ENCODE measurements around the gene CLEC9A. TPM values are rescaled to one million over a fixed set of nuclear protein-coding genes. Genes with fewer than 3 reads are reported as not detected.

CLEC9A gene
- total RNA-seq, 2 donors from 2014 or later, result not detected

GRCh38 chr12:9999016-9999415, 31.5 kb upstream of the CLEC9A start, which contains the start of gene CLEC1B:
Gene CLEC1B (minus strand): TSS chr12:9999121. CDS start chr12:9999100, 21 bp downstream.
- H3K27me3 Mint-ChIP-seq (ENCODE audit: insufficient read depth), result no peaks in the 10 kb centered on the region
- Histone ChIP-seq H3K9me3 (ENCODE audit: control insufficient read depth, low read length) (no peaks in the 10 kb centered on the region), H3K4me3 (ENCODE audit: low read length) (no peak within 1 kb of the TSS), H3K36me3 (ENCODE audit: control insufficient read depth, insufficient read depth, low read length) (no peaks in the 10 kb centered on the region), H3K9ac (ENCODE audit: extremely low read depth, low read length, poor library complexity, severe bottlenecking) (no peak within 1 kb of the TSS), H3K27me3 (ENCODE audit: control insufficient read depth, insufficient read depth, low read length, poor library complexity, severe bottlenecking) (no peaks in the 10 kb centered on the region), H3K27ac (ENCODE audit: low read depth, low read length) (no peak within 1 kb of the TSS), H3K4me1 (ENCODE audit: control insufficient read depth, insufficient read depth, low read length) (no peaks in the 10 kb centered on the region)
- peaks cover 5% of the 10 kb centered on the region for H3K9me3 Mint-ChIP-seq
- no peaks in the 10 kb centered on the region for H3K36me3 Mint-ChIP-seq (ENCODE audit: low read depth)
- TF ChIP-seq CTCF (conservative IDR thresholded peaks at IDR 0.05), result no peak
- H3K4me3 Mint-ChIP-seq, result no peak within 1 kb of the TSS
- DNase-seq, result no peak
- 89 to 95% methylated on average over 3 of the region's 3 CpGs for WGBS, 2 experiments (ENCODE audit: insufficient coverage in 1 of 2, insufficient read length in 1 of 2)
- H3K27ac Mint-ChIP-seq, result no peak within 1 kb of the TSS
- peaks cover 4% of the 10 kb centered on the region for H3K4me1 Mint-ChIP-seq

GRCh38 chr12:10001171-10001776, 29.2 kb upstream of the CLEC9A start:
- H3K36me3 Mint-ChIP-seq (ENCODE audit: low read depth), result no peaks in the 10 kb centered on the region
- H3K4me3 Mint-ChIP-seq, result no peak overlapping the region
- H3K27ac Mint-ChIP-seq, result no peak overlapping the region
- DNase-seq, result no peak
- no peaks in the 10 kb centered on the region for H3K27me3 Mint-ChIP-seq (ENCODE audit: insufficient read depth)
- H3K9me3 Mint-ChIP-seq, result peaks cover 5% of the 10 kb centered on the region
- peaks cover 4% of the 10 kb centered on the region for H3K4me1 Mint-ChIP-seq
- Histone ChIP-seq H3K9ac (ENCODE audit: extremely low read depth, low read length, poor library complexity, severe bottlenecking) (no peak overlapping the region), H3K36me3 (ENCODE audit: control insufficient read depth, insufficient read depth, low read length) (no peaks in the 10 kb centered on the region), H3K27ac (ENCODE audit: low read depth, low read length) (no peak overlapping the region), H3K4me1 (ENCODE audit: control insufficient read depth, insufficient read depth, low read length) (no peaks in the 10 kb centered on the region), H3K27me3 (ENCODE audit: control insufficient read depth, insufficient read depth, low read length, poor library complexity, severe bottlenecking) (no peaks in the 10 kb centered on the region), H3K4me3 (ENCODE audit: low read length) (no peak overlapping the region), H3K9me3 (ENCODE audit: control insufficient read depth, low read length) (no peaks in the 10 kb centered on the region)
- WGBS, 2 experiments (ENCODE audit: insufficient coverage in 1 of 2, insufficient read length in 1 of 2), result 88 to 95% methylated on average over 2 to 4 of the region's 4 CpGs
- no peak for TF ChIP-seq CTCF (conservative IDR thresholded peaks at IDR 0.05)

GRCh38 chr12:10012630-10013330, 17.7 kb upstream of the CLEC9A start:
- Mint-ChIP-seq H3K4me1 (peaks cover 10% of the 10 kb centered on the region), H3K27me3 (ENCODE audit: insufficient read depth) (no peaks in the 10 kb centered on the region), H3K9me3 (no peaks in the 10 kb centered on the region), H3K4me3 (no peak overlapping the region), H3K36me3 (ENCODE audit: low read depth) (no peaks in the 10 kb centered on the region), H3K27ac (no peak overlapping the region)
- Histone ChIP-seq H3K27me3 (ENCODE audit: control insufficient read depth, insufficient read depth, low read length, poor library complexity, severe bottlenecking) (no peaks in the 10 kb centered on the region), H3K27ac (ENCODE audit: low read depth, low read length) (no peak overlapping the region), H3K4me3 (ENCODE audit: low read length) (no peak overlapping the region), H3K9me3 (ENCODE audit: control insufficient read depth, low read length) (no peaks in the 10 kb centered on the region), H3K36me3 (ENCODE audit: control insufficient read depth, insufficient read depth, low read length) (no peaks in the 10 kb centered on the region), H3K9ac (ENCODE audit: extremely low read depth, low read length, poor library complexity, severe bottlenecking) (no peak overlapping the region), H3K4me1 (ENCODE audit: control insufficient read depth, insufficient read depth, low read length) (no peaks in the 10 kb centered on the region)
- DNase-seq, result no peak
- TF ChIP-seq CTCF (conservative IDR thresholded peaks at IDR 0.05), result no peak
- 84 to 100% methylated on average over 4 to 6 of the region's 6 CpGs for WGBS, 2 experiments (ENCODE audit: insufficient coverage in 1 of 2, insufficient read length in 1 of 2)

All from endodermal cell (in vitro differentiated cells).